T-helper 22 cell (primary cell): ENCODE results near the gene CRB1.
"Not testable (repeated sequence)": the region's sequence is repeated elsewhere in the genome, so short reads cannot be mapped to it uniquely, and the experiment has no call there.

Experiments used
- DNase-seq: peaks from one replicate; pipeline ENCODE4 v3.0.0-alpha.2; 2020; ENCODE audit warnings: low read depth

The CRB1 gene

DNA sequence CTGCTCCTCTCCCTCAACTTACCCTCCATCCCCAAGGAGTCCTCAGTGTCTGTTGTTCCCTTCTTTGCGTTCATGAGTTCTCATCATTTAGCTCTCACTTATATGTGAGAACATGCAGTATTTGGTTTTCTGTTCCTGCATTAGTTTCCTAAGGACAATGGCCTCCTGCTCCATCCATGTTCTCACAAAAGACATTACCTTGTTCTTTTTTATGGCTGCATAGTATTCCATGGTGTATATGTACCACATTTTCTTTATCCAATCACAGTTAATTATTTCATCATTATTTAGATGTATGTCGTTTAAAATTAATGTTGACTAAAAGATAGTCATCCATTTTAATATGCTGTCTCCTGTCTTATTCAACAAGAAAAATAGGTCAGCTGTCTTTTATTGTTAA is 134.1 kb downstream of the CRB1 start:
- no peak for DNase-seq

DNA sequence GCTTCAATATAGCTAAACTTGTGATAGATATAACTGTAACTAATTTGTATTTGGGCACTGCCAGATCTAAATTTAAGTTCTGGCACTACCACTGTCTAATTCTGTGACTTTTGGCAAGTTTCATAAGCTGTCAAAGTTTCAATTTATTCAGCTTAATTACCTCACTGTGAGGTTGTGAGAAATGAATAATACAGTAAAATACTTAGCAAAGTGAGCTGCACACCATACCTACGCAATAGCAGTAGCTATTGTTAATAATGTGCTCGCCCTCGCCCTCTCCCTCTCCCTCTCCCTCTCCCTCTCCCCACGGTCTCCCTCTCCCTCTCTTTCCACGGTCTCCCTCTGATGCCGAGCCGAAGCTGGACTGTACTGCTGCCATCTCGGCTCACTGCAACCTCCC is 136.7 kb downstream of the CRB1 start:
- DNase-seq = not testable (repeated sequence)

DNA sequence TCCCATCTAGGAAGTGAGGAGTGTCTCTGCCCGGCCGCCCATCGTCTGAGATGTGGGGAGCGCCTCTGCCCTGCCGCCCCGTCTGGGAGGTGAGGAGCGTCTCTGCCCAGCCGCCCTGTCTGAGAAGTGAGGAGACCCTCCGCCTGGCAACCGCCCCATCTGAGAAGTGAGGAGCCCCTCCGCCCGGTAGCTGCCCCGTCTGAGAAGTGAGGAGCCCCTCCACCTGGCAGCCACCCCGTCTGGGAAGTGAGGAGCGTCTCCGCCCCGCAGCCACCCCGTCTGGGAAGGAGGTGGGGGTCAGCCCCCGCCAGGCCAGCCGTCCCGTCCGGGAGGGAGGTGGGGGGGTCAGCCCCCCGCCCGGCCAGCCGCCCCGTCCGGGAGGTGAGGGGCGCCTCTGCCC is 137.6 kb downstream of the CRB1 start:
- DNase-seq = not testable (repeated sequence)

DNA sequence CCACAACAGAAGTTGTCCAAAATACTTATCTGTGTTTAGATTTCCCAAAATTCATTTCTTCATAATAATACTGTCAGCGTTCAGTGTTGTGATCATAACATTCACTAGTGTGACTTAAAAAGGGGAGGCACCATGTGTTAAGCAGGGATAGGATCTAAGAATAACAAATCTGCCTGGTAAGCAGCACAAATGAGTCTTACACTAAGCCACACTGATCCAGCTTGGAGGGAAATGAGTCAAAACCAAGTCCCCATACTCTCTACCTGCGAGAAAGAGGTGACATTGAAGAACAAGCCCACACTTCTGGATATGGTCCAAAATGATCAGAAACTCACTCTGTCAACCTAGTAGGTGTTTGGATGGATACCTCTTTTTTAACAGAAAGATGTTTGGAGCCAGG is 145.5 kb downstream of the CRB1 start:
- no peak for DNase-seq

DNA sequence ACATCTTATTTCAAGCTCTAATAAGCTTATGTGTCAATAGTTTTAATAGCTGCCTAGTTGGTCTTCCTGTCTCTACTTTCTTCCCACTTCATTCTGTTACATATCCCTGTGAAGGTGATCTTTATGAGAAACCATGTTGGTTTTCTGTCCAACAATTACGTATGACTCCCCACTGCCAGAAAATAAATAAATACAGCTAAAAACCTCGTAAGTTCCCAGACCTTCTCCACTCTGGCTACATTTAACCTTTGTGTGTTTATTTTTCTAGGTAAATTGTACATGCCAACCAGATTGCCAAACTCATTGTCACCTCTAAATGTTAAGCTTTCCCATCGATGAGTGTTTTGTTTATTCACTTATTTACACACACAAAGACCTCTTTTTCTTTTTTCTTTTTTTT is 147.2 kb downstream of the CRB1 start:
- DNase-seq = no peak

DNA sequence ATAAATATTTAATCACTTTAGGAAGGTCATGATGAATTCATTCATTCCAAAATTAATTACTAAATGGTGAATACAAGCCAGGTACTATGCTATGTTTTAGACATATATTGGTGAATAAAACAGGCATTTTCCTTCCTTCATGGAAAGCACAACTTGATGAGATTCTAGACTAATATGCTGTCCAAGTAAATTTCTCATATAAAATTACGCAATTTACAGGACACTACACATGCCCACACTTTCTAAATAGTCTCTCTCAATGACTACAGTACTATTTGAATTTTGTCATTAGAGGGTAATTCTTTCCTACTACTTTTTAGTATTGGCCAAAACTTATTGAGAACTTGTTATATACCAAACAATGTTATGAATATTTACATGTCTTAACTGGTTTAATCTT is 150.6 kb downstream of the CRB1 start:
- DNase-seq = no peak

DNA sequence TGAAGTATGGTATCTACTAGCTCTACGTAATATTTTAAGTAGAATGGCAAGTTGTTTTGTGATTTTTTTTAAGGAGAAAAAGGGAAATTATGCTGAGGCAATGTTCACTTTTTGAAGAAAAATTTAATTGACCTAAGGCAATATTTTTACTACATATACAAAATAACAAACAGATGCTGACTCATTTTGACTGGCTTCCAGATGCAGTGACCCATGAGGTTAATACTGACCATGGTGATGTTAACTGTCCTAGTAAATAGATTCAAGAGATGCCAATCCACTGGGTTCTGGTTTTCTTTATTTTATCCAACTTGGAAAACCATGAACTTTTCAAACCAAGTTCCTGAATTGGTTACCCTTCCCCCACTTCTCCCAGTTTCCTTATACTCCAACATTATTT is 154.9 kb downstream of the CRB1 start:
- DNase-seq = no peak

DNA sequence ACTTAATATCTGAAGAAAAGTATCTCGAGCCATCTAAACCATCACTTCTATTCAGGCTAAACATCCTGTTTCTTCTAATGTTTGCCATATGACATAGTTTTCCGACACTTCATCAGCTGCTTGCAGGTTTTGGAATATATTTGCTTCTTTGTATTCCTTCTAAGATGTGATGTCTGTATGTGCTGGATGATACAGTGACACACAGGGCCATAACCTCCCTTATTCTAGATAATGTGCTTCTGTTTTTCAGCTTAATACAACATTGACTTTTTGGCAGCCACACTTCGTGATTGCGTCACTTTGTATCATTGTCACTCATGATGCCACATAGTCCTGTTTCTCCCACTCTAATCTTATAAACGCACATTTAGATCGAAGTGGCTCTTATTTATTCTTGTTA is 156.3 kb downstream of the CRB1 start:
- no peak for DNase-seq

DNA sequence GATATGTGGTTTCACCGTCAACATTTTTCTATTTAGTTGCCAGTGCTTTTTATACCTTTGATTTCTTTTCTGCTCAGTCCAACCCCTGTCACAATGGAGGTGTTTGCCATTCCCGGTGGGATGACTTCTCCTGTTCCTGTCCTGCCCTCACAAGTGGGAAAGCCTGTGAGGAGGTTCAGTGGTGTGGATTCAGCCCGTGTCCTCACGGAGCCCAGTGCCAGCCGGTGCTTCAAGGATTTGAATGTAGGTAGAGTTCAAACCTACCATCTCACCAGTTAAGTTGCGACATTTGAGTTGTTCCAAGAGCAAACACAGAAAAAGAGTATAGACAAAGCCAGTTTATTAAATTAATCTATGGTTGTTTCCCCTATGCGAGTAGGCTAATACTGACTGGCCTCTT is 161.3 kb downstream of the CRB1 start:
- no peak for DNase-seq

DNA sequence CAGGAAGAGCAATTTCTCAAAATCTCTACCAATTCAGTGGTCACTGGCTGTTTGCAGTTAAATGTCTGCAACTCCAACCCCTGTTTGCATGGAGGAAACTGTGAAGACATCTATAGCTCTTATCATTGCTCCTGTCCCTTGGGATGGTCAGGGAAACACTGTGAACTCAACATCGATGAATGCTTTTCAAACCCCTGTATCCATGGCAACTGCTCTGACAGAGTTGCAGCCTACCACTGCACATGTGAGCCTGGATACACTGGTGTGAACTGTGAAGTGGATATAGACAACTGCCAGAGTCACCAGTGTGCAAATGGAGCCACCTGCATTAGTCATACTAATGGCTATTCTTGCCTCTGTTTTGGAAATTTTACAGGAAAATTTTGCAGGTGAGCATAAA is 167.2 kb downstream of the CRB1 start:
- DNase-seq = no peak

DNA sequence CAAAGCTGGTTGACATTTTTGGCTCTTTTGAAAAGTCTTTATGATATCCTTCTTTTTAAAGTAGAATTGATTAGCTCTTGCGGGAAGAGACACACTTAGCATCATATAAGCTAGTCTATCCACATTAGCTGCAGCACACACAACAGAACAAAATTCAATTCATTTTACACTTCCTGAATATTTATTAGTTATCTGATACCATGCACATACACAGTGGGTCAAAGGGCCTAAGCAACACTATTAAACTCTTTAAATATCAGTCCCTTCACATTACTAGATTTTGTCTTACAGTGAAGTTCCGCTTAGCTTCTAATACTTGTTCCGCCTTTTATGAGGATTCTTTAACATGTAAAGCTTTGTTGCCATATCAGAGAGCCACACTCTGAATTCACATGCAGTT is 169.5 kb downstream of the CRB1 start:
- DNase-seq = no peak

DNA sequence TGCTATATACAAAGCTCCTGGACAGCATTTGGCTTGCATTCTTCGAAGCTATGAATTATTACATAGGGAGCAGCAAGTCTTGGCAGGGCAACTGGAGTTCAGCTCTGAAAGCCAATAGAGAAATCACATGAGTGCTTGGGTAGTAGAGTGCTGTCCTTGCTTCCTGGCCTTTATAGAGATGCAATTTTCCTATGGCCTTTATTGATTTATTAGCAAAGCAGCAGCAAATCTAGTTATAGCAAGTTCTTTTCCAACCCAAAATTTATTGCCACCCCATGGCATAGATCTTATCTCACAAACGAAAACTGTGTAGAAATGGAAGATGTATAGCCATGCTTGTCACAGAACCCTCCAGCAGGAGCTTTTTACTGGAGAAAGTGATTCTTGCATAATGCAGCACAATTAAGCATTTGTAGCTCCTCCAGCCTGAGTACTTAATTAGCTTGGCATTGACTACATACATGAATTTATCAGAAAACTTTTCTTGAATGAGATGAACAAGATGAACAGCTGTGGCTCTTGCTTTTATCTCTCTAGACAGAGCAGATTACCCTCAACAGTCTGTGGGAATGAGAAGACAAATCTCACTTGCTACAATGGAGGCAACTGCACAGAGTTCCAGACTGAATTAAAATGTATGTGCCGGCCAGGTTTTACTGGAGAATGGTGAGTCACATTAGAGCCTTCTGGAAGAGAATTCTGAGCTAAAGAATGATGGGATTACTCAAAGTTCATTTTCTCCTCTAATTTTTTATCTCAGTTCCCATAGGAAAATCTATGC is 170.1 kb downstream of the CRB1 start:
- DNase-seq = no peak

DNA sequence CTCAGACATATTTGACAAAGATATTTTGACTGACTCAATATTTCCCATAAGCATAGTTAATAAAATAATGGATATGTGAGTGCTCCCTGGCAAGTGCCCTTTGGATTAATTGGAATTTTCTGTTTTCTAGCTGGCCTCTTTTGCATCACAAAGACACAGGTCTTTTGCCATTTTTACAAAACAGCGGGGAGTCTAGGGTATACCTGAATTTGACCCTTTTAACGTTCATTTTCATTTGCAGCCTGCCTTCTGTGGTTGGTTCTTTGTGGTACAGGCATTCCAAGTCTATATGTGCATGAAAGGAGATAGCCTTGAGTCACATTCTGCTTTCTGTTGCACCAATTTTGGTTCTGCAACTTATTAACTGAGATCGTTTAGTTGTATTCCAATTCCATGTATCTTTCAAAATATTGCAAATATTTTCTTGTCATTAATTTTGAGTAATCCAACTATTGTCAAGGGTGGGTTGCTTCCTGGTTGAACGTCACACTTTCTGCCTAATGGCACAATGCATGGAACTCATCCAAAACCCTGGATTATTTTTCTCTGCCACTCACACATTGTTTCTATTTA is 171.7 kb downstream of the CRB1 start:
- DNase-seq = no peak

DNA sequence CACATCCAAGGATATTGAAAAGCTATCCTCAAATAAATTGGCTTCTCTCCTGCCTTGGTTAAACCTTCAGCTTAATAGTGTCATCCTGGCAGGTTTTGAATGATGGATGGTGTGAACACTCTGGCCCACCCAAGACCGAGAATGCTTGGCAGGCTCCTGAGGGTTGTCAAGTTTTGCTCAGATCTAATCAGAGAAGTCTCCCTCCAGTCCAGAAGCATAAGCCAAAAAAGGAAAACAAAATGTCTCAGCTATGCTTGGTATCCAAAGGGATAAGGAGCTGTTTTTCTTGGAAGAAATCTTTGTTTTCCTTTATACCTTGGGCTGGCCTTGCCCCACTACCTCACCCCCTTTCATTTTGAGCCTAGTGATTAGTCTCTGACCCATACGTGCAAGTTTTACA is 172.7 kb downstream of the CRB1 start:
- no peak for DNase-seq

DNA sequence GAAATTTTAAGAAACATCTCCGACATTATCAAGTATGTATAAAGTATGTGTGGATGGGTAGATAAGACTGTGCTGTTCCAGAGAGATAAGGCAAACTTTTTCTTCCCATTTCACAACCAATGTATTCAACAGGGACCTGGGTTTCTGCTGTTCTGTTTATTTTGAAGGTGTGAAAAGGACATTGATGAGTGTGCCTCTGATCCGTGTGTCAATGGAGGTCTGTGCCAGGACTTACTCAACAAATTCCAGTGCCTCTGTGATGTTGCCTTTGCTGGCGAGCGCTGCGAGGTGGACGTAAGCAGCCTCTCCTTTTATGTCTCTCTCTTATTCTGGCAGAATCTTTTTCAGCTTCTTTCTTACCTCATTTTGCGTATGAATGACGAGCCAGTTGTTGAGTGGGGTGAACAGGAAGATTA is 174.0 kb downstream of the CRB1 start:
- no peak for DNase-seq

DNA sequence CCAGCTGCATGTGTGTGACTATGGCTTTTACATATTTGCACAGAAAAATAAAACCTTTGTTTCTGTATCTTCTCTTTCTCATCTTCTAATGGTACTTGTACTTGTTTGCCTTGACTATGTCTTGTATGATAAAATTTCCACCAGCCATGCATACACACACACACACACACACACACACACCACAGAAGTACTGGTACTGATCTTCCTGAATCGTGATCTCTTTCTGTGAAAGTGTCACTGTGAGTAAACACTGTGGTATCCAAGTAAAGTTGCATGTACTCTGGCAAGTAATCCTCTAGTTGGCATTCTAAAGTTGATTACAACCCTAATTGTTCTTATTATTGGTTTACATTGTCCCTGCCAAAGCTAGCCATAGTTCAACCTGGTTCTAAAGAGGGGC is 176.7 kb downstream of the CRB1 start:
- no peak for DNase-seq

DNA sequence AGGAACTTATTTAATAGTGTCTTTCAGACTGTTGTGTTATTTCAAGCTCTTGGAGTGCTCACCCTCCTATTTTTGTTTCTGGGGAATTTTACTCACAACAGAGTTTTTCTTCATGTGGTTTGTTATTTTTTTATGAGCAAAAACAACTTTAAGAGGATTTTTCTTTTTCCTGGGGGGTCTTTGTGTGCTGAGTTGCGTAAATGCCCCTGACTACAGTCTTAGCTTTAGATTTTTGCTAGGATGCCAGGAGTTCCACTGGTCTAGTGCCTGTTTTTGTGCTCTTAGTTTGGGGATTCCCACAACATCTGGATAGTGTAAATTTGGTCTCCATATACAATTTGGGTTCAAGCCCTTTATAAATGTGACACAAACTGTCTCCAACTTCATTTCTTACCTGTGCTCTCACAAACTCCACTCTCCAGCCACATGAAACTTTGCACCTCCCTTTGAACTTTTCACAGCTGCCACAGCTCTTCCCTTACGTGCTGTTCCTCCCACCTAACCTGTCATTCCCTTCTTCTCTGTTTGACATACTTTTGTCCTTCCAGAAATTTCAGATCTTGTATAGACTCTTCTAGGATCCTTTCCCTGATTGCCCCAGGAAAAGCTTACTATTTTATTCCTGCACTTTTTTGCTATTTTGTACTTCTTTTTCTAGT is 180.2 kb downstream of the CRB1 start:
- DNase-seq = no peak

DNA sequence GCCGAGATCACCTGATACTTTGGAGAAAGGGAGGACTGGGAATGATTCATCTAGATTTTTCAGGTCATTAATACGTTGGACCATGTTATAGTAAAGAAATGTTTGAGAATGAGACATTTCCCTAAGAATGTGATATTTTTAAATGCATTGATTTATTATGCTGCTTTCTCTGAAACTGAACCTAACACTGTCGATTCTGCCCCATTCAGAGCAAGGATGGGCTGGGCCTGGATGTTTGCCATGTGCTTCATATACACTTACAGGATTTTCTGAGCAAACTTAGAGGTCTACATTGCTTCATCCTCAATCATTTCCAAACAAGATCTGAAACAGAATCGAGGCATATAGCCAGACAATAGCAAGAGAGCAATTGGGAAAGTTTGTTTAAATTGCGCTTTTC is 183.3 kb downstream of the CRB1 start:
- DNase-seq = no peak

DNA sequence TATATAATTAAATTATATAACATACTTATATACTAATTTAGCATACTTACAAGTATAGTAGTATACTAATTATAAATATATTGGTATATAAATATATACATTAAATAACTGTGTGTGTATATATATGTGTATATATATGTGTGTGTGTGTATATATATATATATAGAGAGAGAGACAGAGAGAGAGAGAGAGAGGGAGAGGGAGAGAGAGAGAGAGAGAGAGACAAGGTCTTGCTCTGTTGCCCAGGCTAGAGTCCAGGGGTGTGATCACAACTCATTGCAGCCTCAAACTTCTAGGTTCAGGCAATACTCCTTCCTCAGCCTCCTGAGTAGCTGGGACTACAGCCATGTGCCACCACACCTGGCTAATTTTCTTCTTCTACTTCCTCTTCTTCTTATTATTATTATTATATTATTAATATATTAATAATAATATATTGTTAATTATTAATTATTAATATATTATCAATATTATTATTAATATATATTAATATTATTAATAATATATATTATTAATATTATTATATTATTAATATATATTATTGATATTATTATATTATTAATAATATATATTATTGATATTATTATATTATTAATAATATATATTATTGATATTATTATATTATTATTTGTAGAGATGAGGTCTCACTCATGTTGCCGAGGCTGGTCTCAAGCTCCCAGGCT is 185.5 kb downstream of the CRB1 start:
- no peak for DNase-seq

DNA sequence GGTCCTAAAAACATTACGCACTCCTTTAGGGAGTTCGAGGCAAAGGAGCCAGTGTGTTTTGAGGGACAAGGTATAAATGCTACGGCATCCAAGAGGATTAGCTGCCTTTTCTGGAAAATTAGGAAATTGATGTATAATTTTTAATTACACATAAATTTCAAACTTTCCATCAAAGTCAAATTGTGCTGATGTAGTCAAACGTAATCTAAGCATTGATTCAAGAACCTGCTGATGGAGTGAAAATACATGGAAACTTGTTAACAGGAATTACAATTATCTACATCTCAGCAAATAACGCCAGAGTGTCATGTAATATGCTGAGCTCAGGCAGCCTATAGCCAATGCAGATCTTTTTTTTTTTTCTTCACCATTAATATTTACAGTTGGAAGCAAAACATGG is 194.5 kb downstream of the CRB1 start:
- no peak for DNase-seq

DNA sequence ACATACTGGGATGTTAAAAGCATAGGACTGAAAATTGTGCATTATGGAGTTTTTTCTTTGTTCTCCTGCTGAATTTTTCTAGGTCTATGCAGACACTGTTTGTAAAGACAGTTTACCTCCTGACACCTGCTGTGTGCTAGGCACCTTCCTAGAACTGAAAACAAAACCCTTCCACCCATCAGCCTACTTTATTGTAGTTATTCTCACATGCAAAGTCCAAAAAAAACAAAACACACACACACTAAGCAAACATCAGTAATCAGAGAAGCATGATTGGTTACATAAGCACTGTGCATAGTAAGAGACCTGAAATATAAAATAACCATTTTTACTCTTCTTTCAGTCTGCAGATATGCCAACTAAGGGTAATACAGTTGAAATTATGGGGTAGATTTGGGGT is 195.1 kb downstream of the CRB1 start:
- no peak for DNase-seq

DNA sequence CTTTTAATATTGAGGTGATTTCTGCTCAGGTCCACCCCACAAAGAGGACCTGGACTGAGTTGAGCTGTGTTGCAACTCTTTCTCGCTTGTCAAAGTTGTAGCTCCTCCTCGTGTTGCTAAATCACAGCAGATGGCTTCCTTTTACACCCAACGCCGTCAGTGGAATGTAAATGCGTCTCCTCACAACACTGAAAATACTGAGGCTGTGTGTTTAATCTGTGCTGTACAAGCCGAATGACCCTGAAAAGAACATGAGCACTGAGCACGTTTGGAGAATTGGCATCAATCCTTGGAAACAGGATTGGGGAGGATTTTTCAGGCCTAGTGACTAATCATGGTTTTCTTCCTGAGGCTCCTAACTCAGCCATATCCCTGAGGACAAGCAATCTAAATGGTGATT is 196.0 kb downstream of the CRB1 start:
- DNase-seq = no peak
